HT-29 (cell line): ENCODE results near the gene NR4A3. TPM values are rescaled to one million over a fixed set of nuclear protein-coding genes. Genes with fewer than 3 reads are reported as not detected.
"Not testable (repeated sequence)": the region's sequence is repeated elsewhere in the genome, so short reads cannot be mapped to it uniquely, and the experiment has no call there.

ENCODE experiments used
- DNase-seq: peaks from one replicate; pipeline ENCODE4 v3.0.0-alpha.2; 2015; ENCODE audit warnings: low spot score
- total RNA-seq: library from RNA; depleted of rRNA; stranded (reverse); fragments of >200 nt; shearing (Covaris generic); gene quantifications from 2 replicates; pipeline ENCODE4 v1.2.3, GENCODE V29; 2014; rRNA removed

NR4A3 gene
- total RNA-seq: 0.13 TPM in 1 of 2 replicates, not detected in the other

GRCh38 chr9:99821396-99822108 lies at the start of gene NR4A3:
Gene NR4A3, plus strand, starts transcription at chr9:99821885. Its CDS starts 6,158 bp downstream, at chr9:99828043.
- DNase-seq: peak; percentile 92

DNA sequence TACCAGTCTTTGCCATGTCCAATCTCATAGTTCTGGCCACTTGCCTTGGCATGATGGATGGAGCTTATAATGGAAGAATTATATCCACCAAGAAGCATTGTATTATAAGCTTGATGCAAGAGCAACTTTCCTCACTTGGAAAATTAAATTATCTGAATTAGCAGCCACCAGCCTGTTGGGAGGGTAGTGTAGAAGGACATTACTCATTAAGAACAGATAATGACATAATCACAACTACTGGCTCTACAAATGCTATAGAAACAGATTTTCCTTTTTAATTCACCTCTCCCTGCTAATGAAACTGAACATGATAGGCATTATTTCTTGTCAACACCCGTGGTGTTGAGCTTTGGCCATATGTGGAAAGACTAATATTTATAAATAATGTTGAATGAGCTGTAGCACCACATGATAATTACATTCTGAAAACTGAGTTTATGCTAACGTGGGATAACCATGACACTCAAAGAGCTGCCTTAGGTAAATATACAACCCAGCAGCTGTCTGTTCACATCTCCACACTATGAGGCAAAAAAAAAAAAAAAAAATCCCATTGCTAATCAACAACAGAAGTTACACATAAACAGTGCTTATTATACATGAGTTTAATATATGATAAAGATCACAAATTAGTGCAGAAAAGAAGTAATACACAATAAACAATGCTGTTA lies 48.1 kb upstream of the NR4A3 start:
- no peak for DNase-seq

DNA sequence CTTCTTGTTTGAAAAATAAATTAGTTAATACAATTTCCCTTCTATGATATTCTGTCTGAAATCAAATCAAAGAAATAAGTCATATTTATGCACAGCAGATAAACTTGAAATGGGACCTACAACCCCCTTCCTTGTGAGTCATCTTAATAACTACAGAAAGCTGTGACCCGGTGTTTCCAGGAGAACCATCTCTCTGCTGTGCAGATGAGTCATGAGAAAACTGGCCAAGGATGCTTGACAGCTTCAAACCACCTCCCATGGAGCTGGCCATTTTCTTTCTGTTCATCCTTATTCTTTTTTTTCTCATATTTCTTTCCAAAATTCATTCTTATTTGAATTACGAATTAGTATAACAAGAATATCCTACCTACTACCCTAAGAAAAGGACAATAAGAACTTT lies 43.4 kb upstream of the NR4A3 start:
- DNase-seq: no peak

DNA sequence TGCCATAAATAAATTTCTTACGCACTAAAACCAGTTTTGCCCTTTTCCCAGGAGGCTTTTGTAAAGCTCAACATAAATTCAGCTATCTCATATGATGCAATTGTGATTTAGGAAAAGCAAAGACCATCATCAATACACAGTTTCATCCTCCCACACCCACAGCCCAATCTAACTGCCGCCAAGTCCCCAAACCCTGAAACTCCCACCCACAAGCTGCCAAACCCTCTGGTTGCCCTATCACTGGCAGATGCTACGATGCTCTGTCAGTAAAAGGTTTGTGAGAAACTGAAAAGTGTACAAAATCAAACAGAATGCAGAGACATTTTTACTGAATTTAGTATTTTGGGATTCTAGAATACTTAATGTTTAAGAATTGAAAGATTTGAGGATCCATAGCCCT lies 42.8 kb upstream of the NR4A3 start:
- DNase-seq: no peak

- DNase-seq: no peak
Measured at GRCh38 chr9:99779277-99779676, 42.4 kb upstream of the NR4A3 start.

- not testable (repeated sequence) for DNase-seq
Measured at GRCh38 chr9:99782349-99782748, 39.3 kb upstream of the NR4A3 start.

DNA sequence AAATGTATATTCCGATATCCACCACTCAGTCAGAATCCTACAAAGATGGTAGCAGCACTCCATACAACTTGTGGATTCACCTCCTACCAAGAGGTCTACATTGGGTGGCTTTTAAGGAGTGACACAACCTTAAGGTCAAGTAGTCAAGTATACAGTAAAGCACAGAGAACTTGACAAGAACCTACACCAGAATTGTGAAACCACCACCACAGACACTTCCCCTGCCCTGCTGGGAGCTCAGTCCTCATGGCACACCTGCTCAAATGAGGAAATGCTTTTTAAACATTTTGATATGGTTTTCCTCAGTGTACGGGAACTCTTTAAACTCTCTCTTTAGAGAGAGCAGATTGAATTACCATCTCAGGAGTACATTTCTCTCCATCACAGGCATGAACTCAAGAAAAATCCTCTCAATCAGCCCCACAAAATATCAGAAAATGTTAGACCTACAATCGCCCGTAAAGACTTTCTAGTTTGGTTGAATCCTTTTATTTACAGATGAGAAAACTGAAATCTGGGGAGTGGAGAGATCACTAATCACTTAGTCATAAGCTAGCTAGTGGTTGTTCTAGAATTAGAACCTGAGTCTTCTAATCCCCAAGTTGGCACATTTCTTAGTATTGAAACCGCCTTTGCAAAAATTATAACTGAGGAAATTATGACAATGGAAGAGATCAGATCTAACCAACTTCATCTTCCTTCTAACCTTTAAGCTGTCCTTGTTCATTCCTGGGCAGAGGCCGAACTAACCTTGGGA lies 38.5 kb upstream of the NR4A3 start:
- DNase-seq: no peak

DNA sequence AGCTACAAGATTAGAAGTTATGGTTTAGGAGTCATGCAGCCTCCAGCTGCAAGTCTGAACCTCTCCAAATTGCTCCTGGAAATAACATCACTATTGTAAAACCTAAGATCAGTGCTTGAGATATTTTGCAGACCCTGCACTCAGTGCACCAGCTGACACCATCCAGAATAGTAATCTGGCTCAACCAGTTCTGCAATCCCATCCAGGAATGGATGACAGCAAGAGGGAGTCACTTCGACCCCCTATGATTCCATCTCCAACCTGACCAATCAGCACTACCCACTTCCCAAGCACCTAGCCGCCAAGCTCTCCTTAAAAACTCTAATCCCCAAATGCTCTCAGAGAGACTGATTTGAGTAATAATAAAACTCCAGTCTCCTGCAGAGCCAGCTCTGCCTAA lies 37.9 kb upstream of the NR4A3 start:
- DNase-seq: no peak

GRCh38 chr9:99785010-99785590 lies 36.6 kb upstream of the NR4A3 start:
- DNase-seq: no peak

DNA sequence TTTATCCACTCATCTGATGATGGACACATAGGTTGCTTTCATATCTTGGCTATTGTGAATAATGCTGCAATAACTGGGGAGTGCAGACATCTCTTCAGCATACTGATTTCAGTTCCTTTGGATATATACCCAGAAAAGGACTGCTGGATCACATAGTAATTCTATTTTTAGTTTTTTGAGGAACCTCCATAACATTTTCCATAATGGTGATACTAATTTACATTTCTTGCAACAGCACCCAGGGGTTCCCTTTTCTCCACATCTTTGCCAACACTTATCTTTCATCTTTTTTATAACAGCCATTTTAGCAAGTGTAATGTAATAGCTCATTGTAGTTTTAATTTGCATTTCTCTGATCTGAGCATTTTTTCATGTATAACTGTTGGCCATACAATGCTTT lies 34.1 kb upstream of the NR4A3 start:
- no peak for DNase-seq

- no peak for DNase-seq
Measured at GRCh38 chr9:99793528-99793927, 28.2 kb upstream of the NR4A3 start.

GRCh38 chr9:99796231-99796630 lies 25.5 kb upstream of the NR4A3 start:
- no peak for DNase-seq

GRCh38 chr9:99801775-99802174 lies 19.9 kb upstream of the NR4A3 start:
- DNase-seq: no peak

DNA sequence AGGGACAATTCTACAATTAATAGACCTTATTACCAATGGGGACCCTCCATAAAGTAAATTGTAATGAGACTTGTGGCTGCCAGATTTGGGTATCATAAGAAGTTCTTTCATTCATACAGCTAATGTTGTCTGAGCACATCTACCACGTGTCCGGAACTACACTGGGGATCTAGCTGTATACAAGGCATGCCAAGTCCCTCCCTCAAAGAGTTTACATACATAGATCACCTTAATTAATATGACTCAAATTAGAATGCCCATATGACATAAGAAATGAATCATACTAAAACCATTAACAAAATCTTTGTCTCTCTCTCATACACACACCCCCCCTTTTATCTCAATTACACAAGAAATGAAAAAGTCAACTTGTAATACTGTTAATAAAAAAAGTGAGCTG lies 18.0 kb upstream of the NR4A3 start:
- DNase-seq: no peak

GRCh38 chr9:99807276-99807852 lies 14.3 kb upstream of the NR4A3 start:
- peak; percentile 90 for DNase-seq

DNA sequence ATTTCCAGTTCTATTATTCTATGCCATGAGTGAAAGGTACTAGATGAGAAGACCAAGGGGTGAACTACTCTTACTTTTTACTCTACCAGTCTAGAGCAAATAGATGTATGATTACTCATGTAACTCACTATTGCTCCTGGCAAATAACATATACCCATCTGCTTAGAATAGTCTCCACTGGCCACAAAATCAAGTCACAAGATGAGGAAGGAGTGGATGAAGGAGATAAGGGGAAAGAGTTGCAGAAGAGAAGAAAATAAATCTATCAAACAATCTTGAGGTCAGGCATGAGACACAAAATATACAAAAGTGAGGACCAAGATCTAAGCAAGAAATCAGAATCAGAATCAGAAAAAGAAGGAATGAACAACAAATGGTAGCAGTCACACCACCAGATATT lies 13.7 kb upstream of the NR4A3 start:
- no peak for DNase-seq

DNA sequence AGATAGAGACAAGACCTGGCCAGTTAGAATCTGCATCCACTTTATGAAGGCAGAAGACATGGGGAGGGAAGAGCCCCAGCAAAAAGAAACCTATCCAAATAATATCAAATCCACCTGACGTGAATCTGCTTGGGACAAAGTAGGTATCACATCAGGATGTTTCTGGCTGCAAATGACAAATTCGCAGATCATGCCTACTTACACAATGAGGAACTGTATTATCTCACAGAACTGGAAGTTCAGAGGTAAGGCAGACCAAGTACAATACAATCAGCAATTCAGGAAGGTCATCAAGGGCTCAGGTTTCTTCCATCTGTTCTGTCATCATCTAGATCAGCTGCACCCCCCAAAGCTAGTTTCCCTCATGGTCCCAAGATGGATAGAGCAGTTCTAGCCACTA lies 13.2 kb upstream of the NR4A3 start:
- no peak for DNase-seq

DNA sequence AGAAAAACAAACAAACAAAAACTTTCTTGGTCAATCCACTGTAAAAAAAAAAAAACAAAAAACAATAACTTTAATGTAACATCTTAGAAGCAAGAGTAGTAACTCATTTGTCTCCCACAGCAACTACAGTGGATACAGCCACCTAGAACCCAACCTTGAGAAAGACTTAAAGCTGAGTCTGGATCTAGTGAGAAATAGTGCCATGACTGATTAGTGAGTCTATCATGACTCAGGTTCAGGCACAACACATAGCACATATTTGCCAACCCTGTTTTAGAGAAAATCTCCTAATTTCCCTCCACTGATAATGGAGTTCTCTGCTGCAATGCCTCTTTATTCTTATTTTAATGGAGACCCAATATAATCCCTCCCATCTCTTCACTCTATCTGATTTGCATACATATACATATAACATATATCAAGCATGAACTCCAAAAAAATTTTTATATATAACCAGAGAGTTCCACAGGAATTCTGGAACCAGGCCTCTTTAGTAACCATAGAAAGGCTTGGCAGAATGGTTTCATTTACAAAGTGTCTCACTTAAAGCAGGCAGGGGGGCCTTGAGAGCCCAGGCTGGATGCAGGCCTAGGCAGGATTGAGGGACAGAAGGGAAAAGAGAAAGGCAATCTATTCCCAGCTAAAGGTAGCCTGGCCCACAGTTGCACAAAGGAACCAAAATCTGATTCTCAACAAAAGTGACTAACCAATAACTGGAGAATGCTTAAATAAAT lies 11.9 kb upstream of the NR4A3 start:
- DNase-seq: no peak

GRCh38 chr9:99811172-99811571 lies 10.5 kb upstream of the NR4A3 start:
- no peak for DNase-seq

- DNase-seq: no peak
Measured at GRCh38 chr9:99811598-99812383, 9.9 kb upstream of the NR4A3 start.
